GM18873 (cell line): Measurements from ENCODE around the gene AGMO.

Experiments
- ATAC-seq: cut with Tn5 transposase; IDR thresholded peaks from one replicate; pipeline ENCODE4 v1.9.1; 2021; ENCODE audit warnings: mild to moderate bottlenecking, moderate library complexity, moderate number of reproducible peaks; ENCODE audit not compliant: unreplicated experiment, low FRiP score

Gene AGMO

GRCh38 chr7:15462721-15463389 lies 99.0 kb downstream of the AGMO start:
- ATAC-seq = no peak

DNA sequence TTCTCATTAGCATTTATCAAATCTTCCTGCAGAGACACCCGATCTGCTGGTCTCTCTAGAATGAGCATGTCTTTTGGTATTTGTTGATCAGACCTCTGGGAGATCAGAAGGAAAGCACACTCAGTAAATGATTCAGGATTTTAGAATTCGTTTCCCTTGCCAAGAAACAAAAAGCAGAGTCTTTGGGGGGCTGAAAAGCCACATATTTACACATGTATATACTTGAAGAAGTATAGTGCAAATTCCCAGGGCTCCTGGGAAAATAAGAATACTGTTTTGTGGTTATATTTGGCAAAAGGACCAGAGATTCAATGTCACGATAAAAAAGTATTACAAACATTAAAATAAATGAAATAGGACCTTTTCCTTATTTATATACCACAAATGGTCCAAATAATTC lies 100.2 kb downstream of the AGMO start:
- ATAC-seq = no peak

DNA sequence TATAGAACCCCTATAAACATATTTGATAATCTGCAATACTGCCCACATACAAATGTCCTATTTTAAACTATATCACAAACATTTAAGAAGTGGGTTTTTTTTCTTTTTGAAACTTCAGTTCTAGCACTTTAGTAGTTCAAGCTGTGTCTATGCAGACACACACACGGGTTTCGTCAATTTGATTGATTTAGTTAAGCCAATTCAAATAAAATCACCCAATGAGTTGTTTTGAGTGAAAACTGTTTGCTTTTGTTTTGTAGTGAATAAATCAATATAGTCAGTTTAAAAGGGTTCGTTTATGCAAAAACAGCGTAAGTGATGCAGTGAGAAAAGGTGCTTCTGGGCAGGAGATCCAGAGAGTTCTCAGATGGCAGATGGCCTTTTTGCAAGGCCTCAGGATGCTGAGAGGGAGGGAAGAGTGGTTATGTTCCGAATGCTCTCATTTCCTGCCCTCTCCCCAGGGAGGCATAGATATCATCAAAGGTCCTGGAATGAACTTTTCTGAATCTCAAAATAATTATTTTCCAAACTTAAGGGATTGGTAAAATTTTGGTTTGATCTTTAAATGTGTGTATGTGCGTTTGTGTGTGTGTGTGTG lies 102.7 kb downstream of the AGMO start:
- ATAC-seq = no peak

DNA sequence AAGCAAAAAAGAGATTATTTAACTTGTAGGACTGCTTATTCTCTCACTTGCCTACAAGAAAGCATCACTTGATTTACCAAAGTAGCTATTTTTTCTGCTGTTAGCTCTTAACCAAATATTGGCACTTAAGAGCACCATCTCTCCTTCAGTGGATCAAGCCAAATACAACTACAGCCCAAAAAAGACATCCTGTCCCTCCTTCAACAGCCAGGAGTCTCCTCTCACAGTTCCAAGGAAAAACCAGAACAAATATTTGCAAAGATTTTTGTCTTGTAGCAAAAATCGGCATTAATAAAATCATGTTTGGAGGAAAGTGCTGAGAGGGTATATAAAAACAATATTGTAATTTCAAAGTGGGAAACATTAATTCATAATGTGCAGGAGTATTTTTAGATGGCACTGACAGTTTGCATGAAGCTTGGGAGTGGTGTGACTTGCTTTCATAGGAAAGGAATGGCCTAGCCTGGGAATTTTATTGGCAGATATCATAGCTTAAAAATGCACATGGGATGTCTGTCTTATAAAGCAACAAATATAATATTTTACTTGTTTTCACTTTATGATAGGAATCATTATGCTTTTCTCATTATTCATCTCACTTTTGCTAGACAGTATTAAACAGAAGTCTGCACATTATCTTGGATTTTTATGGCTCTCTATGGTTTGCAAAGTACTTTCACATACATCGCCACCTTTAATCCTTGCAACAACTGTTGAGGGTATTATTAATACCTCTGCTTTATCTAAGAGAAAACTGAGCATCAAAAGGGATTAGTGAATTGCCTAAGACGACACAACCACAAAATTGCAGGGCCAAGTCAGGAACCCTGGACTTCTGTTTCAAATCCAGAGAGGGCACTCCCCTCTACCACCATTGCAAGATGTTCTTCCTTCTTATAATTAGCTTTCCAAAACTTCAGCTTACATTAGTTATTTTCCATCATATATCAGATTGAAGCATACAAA lies 103.5 kb downstream of the AGMO start:
- ATAC-seq = no peak

- no peak for ATAC-seq
Measured at GRCh38 chr7:15452670-15453069, 109.1 kb downstream of the AGMO start.

DNA sequence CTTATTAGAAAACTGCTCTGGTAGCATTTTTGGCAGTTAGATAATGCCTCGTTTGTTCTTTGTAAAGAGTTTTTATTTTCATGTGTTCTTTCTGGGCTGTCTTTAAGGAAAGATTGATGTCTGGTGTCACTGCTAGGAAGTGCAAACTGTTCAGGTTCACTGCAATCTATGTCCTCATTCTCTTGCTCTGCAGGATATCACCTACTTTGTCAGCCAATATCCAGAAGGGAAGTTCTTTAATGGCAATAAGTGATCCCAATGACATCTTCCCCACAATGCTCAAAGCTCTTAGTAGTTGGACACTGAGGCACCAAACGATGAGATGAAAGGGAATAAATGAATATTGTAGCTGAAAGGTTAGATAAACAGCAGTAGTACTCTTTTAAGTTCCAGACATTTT lies 115.1 kb downstream of the AGMO start:
- no peak for ATAC-seq

- ATAC-seq = no peak
Measured at GRCh38 chr7:15446280-15446679, 115.5 kb downstream of the AGMO start.

- ATAC-seq = no peak
Measured at GRCh38 chr7:15441915-15442314, 119.9 kb downstream of the AGMO start.

GRCh38 chr7:15440482-15440881 lies 121.3 kb downstream of the AGMO start:
- no peak for ATAC-seq

- no peak for ATAC-seq
Measured at GRCh38 chr7:15439853-15440252, 122.0 kb downstream of the AGMO start.

GRCh38 chr7:15433151-15433550 lies 128.7 kb downstream of the AGMO start:
- ATAC-seq = no peak

DNA sequence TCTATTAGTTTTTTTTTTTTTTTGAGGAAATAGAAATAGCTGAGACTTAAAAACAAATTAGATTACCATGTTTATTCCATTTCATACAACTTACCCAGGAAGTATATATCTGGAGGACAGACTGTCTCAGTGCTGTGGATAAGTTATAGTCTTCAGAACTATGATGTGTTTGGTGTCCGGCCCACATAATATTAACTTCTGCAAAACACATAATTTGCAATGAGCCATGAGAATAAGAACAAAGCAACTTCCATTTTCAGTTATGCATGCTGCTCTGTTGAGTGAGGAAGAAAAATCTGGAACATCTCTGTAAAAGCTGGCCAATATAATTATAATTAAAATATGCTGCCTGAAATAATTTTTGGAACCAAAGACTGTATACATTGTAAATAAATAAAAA lies 130.9 kb downstream of the AGMO start:
- ATAC-seq = no peak

- no peak for ATAC-seq
Measured at GRCh38 chr7:15430191-15430590, 131.6 kb downstream of the AGMO start.

DNA sequence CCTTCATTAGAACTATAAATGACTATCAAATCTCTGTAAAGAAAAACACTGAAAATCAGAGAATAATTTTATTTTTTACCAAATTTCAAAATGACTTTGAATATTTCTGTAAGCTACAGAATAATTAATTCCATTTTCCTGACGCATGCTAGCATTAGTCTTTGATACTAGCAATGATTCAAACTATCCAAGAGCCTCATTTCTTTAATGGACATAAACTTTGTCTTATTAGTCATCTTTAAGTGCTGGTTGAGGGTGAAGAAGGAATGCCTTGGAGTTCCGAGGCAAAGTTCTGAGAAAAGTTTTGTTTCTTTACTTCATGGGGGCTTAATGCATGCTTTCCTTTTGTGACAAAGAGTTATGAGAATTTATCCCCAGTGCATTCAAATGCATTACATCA lies 137.3 kb downstream of the AGMO start:
- ATAC-seq = no peak

DNA sequence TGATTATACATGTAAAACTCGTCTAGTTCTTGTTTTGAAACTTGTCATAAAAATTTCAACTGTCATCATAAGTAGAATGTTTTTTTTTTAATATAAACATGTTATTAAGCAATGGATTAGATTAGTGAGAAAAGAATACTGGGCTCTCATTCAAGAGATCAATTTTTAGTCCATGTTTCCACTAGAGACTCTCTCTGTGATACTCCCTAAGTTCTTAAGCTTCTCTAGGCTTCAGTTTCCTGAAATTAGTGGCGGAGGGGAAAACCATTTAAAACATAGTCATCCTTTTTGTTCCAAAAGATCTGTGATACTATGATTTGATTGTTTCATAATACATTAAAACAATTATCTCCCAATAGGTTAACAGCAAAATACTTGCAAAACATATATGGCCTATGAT lies 142.2 kb downstream of the AGMO start:
- ATAC-seq = no peak

DNA sequence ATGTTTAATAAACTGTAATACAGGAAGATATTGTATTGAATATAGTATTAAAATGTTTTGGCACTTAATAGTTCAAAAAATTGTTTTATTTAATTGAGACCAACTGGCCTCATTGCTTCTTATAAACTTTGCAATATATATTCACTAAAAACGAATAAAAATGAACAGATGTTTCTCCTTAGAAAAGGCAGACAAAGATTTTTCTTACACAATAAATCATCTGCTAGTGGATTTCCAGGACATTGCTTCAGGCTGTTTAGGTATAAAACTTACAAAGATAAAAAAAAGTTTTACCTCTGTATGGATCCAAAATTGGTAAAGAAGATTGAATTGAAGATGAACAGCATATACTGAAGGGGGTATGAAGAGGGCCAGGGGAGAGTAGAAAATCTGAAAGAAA lies 143.6 kb downstream of the AGMO start:
- ATAC-seq = no peak

DNA sequence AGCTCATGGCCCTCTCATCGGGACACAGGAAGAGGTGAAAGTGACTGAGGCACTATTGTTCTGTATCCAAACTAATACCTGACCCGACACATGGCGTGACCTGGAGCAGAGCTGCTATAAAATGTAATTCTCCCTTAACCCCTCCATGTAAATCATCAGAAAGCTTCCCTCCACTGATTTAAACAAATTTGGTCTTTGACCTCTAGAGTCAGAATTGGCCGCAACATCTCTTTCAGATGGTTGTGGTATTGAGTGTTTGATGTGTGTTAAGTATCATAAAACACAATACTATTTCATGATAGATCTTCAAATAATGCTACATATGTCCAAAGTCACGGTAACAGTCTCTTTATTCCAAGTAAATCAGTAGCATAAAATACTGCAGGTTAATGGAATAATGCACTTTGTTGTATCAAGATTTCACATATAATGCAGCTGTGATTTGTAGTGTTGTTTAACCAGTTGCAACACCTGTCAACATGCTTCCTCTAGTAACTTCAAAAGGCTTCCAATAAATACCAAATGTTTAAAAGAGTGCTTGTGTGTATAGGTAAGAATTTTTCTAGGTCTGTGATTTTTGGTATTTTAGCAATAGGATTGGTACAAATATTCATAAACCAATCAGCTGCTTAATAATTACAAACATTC lies 144.3 kb downstream of the AGMO start:
- no peak for ATAC-seq

DNA sequence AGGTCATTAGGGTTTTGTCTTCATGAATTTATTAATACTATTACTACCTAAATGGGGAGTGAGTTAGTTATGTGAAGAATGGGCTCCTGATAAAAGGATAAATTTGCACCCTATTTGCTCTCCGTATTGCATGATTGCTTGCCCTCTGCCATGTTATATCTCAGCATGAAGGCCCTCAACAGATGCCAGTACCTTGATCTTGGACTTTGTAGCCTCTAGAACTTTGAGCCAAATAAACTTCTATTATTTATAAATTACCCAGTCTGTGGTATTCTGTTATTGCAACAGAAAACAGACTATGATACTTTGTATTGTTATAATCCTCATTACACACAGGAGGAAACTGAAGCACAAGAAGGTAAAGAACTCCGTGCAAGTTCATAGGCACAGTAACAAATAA lies 150.8 kb downstream of the AGMO start:
- no peak for ATAC-seq

- ATAC-seq = no peak
Measured at GRCh38 chr7:15407910-15408309, 153.9 kb downstream of the AGMO start.

DNA sequence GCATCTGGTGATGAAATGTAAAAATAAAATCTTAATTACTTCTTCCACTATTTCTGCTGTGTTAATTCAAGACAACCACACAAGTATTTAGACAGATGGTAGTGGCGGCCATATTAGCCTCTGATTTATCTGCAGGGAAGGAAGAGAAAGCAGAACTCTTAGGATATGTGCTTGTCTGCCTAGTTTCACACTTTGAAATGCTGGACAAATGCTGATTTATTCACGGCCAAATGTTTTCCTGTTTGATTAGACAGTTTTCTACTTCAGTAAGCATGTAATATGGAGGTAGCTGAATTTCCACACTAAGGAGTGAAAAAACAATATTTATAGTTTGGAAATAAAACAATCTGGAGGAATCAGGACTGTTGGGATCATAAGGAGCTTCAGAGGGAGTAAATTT lies 158.1 kb downstream of the AGMO start:
- no peak for ATAC-seq

DNA sequence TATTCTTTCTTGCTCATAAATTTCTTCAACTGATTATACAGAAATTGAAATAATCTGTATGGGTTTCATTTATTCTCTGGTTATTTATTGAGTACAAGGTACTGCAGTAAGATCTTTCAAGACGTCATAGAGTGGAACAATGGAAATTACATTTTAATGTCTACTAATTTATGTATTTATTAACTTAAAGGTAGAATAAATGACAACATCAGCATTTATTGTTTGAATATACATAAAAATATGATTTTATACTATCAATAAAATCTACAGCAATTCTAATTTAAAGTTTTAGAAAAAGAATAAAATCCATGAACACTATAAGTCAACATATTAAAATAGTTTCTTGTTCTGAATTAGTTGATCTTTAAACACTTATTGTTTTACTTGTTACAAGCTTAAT lies 158.5 kb downstream of the AGMO start:
- no peak for ATAC-seq
